HepG2 (cell line): ENCODE measurements around the gene NCOA4. TPM values are rescaled to one million over a fixed set of nuclear protein-coding genes. Genes with fewer than 3 reads are reported as not detected.

Experiments
- NCOA1 ChIP-seq: sonication (generic); formaldehyde crosslinking; IDR thresholded peaks from 2 replicates; pipeline ENCODE4 v1.9.0; 2021; ENCODE audit warnings: missing genetic modification reagents
- RCOR2 ChIP-seq: IDR thresholded peaks from 2 replicates; pipeline ENCODE4 v1.6.1; 2016; ENCODE audit warnings: missing biosample characterization, missing genetic modification reagents
- RFX1 ChIP-seq: fragments of 450-650 bp; IDR thresholded peaks from 2 replicates; pipeline ENCODE4 v1.6.1; 2017
- SRY ChIP-seq: sonication (generic); formaldehyde crosslinking; IDR thresholded peaks from 2 replicates; pipeline ENCODE4 v1.8.0; 2022; ENCODE audit warnings: mild to moderate bottlenecking, missing genetic modification reagents
- ZFY ChIP-seq: sonication (generic); formaldehyde crosslinking; IDR thresholded peaks from 2 replicates; pipeline ENCODE4 v1.4.0; 2020; ENCODE audit warnings: missing genetic modification reagents
- ZNF552 ChIP-seq: sonication (generic); formaldehyde crosslinking; IDR thresholded peaks from 2 replicates; pipeline ENCODE4 v1.9.0; 2022; ENCODE audit warnings: missing genetic modification reagents, mild to moderate bottlenecking, borderline replicate concordance
- ZNF605 ChIP-seq: sonication (generic); formaldehyde crosslinking; IDR thresholded peaks from 2 replicates; pipeline ENCODE4 v1.8.0; 2022; ENCODE audit warnings: mild to moderate bottlenecking, missing genetic modification reagents
- ZNF776 ChIP-seq: sonication (generic); formaldehyde crosslinking; IDR thresholded peaks from 2 replicates; pipeline ENCODE4 v1.4.0; 2020; ENCODE audit warnings: mild to moderate bottlenecking, missing genetic modification reagents
- ZNF790 ChIP-seq: sonication (generic); formaldehyde crosslinking; IDR thresholded peaks from 2 replicates; pipeline ENCODE4 v1.8.0; 2022; ENCODE audit warnings: missing genetic modification reagents, mild to moderate bottlenecking, borderline replicate concordance
- ZZZ3 ChIP-seq: sonication (generic); formaldehyde crosslinking; IDR thresholded peaks from 2 replicates; pipeline ENCODE4 v1.4.0; 2020; ENCODE audit warnings: missing genetic modification reagents, mild to moderate bottlenecking, borderline replicate concordance
- polyA plus RNA-seq, 8 experiments: library from polyadenylated mRNA; depleted of rRNA in 3 of 8; stranded (reverse) in 7 of 8; unstranded in 1 of 8; fragments of >200 nt; fragmentation: Illumina TruSeq in 4 of 8; extraction: Trizol in 4 of 8; gene quantifications; 2 replicates each; pipeline versions ENCODE4 v1.2.1 to v1.2.3, GENCODE V29; 2011 to 2016; ENCODE audit warnings: low read depth in 4 of 8, missing spikeins in 1 of 8, mixed read lengths in 1 of 8; ENCODE audit not compliant: insufficient read depth in 1 of 8
- total RNA-seq, 5 experiments: library from RNA; depleted of rRNA; stranded (reverse); fragments of >200 nt; fragmentation: Illumina TruSeq; extraction: Trizol; gene quantifications; 2 replicates each; pipeline ENCODE4 v1.2.3, GENCODE V29; 2016; ENCODE audit warnings: low read depth in 1 of 5
- TF ChIP-seq, protein P1 (sequence below): sonication (generic); formaldehyde crosslinking; IDR thresholded peaks from 2 replicates; pipeline ENCODE4 v1.4.0; 2020; ENCODE audit warnings: missing genetic modification reagents, borderline replicate concordance
- TF ChIP-seq, protein P2 (sequence below): sonication (generic); formaldehyde crosslinking; IDR thresholded peaks from one replicate; pipeline ENCODE4 v1.5.1; 2020; ENCODE audit warnings: mild to moderate bottlenecking, missing genetic modification reagents; ENCODE audit errors: not compliant biosample characterization
- TF ChIP-seq, protein P3 (sequence below): sonication (generic); formaldehyde crosslinking; IDR thresholded peaks from 2 replicates; pipeline ENCODE4 v1.9.0; 2021; ENCODE audit warnings: missing genetic modification reagents, borderline replicate concordance

NCOA4 gene
- total and polyA plus RNA-seq, 2 of the 13 experiments (the other 11 are each of a cell fraction or from before 2014, with no cell fraction given), result 306 to 400 TPM

DNA sequence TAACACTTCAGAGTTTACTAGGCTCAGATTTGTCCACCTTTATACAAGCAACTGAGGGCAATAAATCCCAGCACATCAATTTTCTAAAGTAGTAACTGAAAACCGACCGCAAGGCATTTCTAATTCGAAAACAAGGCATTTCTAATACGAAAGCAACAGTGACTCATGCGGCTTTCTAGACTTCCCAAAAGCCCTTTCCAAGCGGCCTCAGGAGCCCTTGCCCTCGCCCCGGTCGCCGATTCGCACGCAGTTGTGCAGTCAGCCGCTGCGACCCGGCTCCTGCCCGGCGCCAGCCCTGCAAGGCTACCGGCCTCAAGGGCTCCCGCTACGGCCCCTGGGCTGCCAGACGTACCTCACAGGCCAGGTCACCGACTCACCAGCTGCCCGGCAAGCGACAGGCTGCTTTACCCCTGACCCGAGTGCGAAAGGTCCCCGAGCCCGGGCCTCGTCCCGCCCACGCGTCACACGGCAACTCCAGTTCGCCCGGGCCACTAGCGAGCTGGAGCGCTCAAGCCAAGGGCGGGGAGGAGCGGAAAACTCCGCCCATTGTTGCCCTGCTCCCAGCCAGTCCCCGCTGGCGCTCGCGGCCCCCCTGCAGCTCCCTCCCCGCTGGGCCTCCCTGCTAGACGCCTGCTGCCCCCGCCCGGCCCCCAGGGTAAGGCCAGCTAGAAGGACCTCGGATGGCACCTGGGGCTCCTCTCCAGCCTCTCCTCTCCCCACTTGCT is 7.3 kb downstream of the NCOA4 start (continued):
- TF ChIP-seq RCOR2 (no peak), ZFY (CRISPR knock-in tag) (peak; percentile 74), SRY (CRISPR knock-in tag) (peak; percentile 93; the same call in 1 of the 2 replicates), ZZZ3 (CRISPR knock-in tag) (no peak), ZNF552 (CRISPR knock-in tag) (no peak), RFX1 (no peak), ZNF790 (no peak), NCOA1 (CRISPR knock-in tag) (no peak), ZNF605 (CRISPR knock-in tag) (peak; percentile 45; the same call in 1 of the 2 replicates), ZNF776 (no peak)
- TF ChIP-seq, protein P1, sequence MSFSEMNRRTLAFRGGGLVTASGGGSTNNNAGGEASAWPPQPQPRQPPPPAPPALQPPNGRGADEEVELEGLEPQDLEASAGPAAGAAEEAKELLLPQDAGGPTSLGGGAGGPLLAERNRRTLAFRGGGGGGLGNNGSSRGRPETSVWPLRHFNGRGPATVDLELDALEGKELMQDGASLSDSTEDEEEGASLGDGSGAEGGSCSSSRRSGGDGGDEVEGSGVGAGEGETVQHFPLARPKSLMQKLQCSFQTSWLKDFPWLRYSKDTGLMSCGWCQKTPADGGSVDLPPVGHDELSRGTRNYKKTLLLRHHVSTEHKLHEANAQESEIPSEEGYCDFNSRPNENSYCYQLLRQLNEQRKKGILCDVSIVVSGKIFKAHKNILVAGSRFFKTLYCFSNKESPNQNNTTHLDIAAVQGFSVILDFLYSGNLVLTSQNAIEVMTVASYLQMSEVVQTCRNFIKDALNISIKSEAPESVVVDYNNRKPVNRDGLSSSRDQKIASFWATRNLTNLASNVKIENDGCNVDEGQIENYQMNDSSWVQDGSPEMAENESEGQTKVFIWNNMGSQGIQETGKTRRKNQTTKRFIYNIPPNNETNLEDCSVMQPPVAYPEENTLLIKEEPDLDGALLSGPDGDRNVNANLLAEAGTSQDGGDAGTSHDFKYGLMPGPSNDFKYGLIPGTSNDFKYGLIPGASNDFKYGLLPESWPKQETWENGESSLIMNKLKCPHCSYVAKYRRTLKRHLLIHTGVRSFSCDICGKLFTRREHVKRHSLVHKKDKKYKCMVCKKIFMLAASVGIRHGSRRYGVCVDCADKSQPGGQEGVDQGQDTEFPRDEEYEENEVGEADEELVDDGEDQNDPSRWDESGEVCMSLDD (CRISPR knock-in tag), result peak; percentile 79; the same call in 1 of the 2 replicates
- TF ChIP-seq, protein P2, sequence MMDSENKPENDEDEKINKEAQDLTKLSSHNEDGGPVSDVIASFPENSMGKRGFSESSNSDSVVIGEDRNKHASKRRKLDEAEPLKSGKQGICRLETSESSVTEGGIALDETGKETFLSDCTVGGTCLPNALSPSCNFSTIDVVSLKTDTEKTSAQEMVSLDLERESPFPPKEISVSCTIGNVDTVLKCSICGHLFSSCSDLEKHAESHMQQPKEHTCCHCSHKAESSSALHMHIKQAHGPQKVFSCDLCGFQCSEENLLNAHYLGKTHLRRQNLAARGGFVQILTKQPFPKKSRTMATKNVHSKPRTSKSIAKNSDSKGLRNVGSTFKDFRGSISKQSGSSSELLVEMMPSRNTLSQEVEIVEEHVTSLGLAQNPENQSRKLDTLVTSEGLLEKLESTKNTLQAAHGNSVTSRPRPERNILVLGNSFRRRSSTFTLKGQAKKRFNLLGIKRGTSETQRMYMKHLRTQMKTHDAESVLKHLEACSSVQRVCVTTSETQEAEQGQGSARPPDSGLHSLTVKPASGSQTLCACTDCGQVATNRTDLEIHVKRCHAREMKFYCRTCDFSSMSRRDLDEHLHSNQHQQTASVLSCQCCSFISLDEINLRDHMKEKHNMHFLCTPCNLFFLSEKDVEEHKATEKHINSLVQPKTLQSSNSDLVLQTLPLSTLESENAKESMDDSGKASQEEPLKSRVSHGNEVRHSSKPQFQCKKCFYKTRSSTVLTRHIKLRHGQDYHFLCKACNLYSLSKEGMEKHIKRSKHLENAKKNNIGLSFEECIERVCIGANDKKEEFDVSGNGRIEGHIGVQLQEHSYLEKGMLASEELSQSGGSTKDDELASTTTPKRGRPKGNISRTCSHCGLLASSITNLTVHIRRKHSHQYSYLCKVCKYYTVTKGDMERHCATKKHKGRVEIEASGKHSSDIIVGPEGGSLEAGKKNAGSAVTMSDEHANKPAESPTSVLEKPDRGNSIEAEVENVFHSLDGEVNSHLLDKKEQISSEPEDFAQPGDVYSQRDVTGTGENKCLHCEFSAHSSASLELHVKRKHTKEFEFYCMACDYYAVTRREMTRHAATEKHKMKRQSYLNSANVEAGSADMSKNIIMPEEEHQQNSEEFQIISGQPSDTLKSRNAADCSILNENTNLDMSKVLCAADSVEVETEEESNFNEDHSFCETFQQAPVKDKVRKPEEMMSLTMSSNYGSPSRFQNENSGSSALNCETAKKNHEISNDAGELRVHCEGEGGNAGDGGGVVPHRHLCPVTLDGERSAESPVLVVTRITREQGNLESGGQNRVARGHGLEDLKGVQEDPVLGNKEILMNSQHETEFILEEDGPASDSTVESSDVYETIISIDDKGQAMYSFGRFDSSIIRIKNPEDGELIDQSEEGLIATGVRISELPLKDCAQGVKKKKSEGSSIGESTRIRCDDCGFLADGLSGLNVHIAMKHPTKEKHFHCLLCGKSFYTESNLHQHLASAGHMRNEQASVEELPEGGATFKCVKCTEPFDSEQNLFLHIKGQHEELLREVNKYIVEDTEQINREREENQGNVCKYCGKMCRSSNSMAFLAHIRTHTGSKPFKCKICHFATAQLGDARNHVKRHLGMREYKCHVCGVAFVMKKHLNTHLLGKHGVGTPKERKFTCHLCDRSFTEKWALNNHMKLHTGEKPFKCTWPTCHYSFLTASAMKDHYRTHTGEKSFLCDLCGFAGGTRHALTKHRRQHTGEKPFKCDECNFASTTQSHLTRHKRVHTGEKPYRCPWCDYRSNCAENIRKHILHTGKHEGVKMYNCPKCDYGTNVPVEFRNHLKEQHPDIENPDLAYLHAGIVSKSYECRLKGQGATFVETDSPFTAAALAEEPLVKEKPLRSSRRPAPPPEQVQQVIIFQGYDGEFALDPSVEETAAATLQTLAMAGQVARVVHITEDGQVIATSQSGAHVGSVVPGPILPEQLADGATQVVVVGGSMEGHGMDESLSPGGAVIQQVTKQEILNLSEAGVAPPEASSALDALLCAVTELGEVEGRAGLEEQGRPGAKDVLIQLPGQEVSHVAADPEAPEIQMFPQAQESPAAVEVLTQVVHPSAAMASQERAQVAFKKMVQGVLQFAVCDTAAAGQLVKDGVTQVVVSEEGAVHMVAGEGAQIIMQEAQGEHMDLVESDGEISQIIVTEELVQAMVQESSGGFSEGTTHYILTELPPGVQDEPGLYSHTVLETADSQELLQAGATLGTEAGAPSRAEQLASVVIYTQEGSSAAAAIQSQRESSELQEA (CRISPR knock-in tag), result peak; percentile 93
- TF ChIP-seq, protein P3, sequence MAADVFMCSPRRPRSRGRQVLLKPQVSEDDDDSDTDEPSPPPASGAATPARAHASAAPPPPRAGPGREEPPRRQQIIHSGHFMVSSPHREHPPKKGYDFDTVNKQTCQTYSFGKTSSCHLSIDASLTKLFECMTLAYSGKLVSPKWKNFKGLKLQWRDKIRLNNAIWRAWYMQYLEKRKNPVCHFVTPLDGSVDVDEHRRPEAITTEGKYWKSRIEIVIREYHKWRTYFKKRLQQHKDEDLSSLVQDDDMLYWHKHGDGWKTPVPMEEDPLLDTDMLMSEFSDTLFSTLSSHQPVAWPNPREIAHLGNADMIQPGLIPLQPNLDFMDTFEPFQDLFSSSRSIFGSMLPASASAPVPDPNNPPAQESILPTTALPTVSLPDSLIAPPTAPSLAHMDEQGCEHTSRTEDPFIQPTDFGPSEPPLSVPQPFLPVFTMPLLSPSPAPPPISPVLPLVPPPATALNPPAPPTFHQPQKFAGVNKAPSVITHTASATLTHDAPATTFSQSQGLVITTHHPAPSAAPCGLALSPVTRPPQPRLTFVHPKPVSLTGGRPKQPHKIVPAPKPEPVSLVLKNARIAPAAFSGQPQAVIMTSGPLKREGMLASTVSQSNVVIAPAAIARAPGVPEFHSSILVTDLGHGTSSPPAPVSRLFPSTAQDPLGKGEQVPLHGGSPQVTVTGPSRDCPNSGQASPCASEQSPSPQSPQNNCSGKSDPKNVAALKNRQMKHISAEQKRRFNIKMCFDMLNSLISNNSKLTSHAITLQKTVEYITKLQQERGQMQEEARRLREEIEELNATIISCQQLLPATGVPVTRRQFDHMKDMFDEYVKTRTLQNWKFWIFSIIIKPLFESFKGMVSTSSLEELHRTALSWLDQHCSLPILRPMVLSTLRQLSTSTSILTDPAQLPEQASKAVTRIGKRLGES (CRISPR knock-in tag), result peak; percentile 66; the same call in 1 of the 2 replicates
